ENCODE measurements around the gene ZBTB39. TPM values are rescaled to one million over a fixed set of nuclear protein-coding genes. Genes with fewer than 3 reads are reported as not detected.
"Not testable (repeated sequence)": the region's sequence is repeated elsewhere in the genome, so short reads cannot be mapped to it uniquely, and the experiment has no call there.

The ZBTB39 gene
- total RNA-seq, 1 experiment from 2014 or later = 4.7 TPM

DNA sequence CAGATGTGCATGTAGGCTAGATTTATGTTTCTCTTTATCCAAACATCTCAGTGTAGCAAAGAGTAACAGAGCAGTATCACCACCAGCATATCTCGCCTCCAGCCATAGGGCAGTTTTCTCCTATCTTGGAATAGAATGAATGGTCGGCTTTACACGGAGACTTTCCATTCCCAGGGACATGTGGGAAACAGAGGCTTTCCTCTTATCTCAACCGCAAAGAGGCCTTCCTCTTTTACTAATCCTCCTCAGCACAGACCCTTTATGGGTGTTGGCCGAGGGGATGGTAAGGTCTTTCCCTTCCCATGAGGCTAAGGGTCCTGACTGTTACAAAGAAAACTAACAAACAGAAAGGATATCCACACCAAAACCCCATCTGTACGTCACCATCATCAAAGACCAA is 37.4 kb downstream of the ZBTB39 start:
- not testable (repeated sequence) for H3K27ac ChIP-seq; DNase-seq (ENCODE audit: low read depth in 1 of 2, low spot score in 2 of 2); H3K36me3 ChIP-seq; H3K4me3 ChIP-seq; H3K4me1 ChIP-seq (replicated peaks); H3K9me3 ChIP-seq (replicated peaks); H3K27me3 ChIP-seq (replicated peaks)

DNA sequence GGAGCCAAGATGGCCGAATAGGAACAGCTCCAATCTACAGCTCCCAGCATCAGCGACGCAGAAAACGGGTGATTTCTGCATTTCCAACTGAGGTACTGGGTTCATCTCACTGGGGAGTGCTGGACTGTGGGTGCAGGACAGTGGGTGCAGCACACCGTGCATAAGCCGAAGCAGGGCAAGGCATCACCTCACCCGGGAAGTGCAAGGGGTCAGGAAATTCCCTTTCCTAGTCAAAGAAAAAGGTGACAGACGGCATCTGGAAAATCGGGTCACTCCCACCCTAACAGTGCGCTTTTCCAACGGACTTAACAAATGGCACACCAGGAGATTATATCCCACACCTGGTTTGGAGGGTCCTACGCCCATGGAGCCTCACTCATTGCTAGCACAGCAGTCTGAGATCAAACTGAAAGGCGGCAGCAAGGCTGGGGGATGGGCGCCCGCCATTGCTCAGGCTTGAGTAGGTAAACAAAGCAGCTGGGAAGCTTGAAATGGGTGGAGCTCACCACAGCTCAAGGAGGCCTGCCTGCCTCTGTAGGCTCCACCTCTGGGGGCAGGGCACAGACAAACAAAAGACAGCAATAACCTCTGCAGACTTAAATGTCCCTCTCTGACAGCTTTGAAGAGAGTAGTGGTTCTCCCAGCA is 40.2 kb downstream of the ZBTB39 start:
- not testable (repeated sequence) for H3K9me3 ChIP-seq (replicated peaks); H3K27me3 ChIP-seq (replicated peaks); DNase-seq (ENCODE audit: low read depth in 1 of 2, low spot score in 2 of 2); H3K4me3 ChIP-seq; H3K4me1 ChIP-seq (replicated peaks); H3K27ac ChIP-seq; H3K36me3 ChIP-seq

DNA sequence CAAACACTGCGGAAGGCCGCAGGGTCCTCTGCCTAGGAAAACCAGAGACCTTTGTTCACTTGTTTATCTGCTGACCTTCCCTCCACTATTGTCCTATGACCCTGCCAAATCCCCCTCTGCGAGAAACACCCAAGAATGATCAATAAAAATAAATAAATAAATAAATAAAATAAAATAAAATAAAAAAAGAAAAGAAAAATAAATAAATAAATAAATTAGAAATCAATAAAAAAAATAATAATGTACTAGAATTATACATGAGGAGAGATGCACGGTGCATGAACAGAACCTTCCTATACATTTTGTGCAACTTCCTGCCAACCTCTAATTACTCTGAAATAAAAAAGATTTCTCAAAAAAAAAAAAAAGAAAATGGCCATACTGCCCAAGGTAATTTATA is 41.2 kb downstream of the ZBTB39 start:
- not testable (repeated sequence) for H3K36me3 ChIP-seq; H3K4me3 ChIP-seq; H3K27me3 ChIP-seq (replicated peaks); H3K4me1 ChIP-seq (replicated peaks); DNase-seq (ENCODE audit: low read depth in 1 of 2, low spot score in 2 of 2); H3K27ac ChIP-seq; H3K9me3 ChIP-seq (replicated peaks)

DNA sequence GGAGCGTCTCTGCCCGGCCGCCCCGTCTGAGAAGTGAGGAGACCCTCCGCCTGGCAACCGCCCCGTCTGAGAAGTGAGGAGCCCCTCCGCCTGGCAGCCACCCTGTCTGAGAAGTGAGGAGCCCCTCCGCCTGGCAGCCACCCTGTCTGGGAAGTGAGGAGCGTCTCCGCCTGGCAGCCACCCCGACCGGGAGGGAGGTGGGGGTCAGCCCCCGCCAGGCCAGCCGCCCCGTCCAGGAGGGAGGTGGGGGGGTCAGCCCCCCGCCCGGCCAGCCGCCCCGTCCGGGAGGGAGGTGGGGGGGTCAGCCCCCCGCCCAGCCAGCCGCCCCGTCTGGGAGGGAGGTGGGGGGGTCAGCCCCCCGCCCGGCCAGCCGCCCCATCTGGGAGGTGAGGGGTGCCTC is 42.8 kb downstream of the ZBTB39 start:
- not testable (repeated sequence) for H3K27ac ChIP-seq, H3K4me3 ChIP-seq

DNA sequence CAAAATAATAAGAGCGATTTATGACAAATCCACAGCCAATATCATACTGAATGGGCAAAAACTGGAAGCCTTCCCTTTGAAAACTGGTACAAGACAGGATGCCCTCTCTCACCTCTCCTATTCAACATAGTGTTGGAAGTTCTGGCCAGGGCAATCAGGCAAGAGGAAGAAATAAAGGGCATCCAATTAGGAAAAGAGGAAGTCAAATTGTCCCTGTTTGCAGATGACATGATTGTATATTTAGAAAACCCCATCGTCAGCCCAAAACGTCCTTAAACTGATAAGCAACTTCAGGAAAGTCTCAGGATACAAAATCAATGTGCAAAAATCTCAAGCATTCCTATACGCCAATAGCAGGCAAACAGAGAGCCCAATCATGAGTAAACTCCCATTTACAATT is 44.1 kb downstream of the ZBTB39 start:
- DNase-seq (ENCODE audit: low read depth in 1 of 2, low spot score in 2 of 2); H3K9me3 ChIP-seq (replicated peaks); H3K4me1 ChIP-seq (replicated peaks); H3K36me3 ChIP-seq; H3K27me3 ChIP-seq (replicated peaks); H3K27ac ChIP-seq; H3K4me3 ChIP-seq: not testable (repeated sequence)

More for the DNA sequence above, 42.8 kb downstream of the ZBTB39 start:
- H3K36me3 ChIP-seq; H3K9me3 ChIP-seq (replicated peaks); H3K4me1 ChIP-seq (replicated peaks); H3K27me3 ChIP-seq (replicated peaks); DNase-seq (ENCODE audit: low read depth in 1 of 2, low spot score in 2 of 2): not testable (repeated sequence)

DNA sequence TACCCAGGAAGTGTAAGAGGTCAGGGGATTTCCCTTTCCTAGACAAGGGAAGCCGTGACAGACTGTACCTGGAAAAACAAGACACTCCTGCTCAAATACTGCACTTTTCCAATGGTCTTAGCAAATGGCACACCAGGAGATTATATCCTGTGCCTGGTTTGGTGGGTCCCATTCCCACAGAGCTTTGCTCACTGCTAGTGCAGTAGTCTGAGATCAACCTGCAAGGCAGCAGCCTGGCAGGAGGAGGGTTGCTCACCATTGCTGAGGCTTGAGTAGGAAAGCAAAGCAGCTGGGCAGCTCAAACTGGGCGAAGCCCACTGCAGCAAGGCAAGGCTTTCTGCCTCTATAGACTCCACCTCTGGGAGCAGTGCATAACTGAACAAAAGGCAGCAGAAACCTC is 47.9 kb downstream of the ZBTB39 start:
- H3K27ac ChIP-seq = no peak overlapping the region
- H3K4me3 ChIP-seq = no peak overlapping the region
- H3K36me3 ChIP-seq = no peaks in the 10 kb centered on the region
- H3K4me1 ChIP-seq (replicated peaks) = no peaks in the 10 kb centered on the region
- peaks cover 8% of the 10 kb centered on the region for H3K27me3 ChIP-seq (replicated peaks)
- H3K9me3 ChIP-seq (replicated peaks) = no peaks in the 10 kb centered on the region; the same call in 1 of the 2 replicates
- no peak for DNase-seq (ENCODE audit: low read depth in 1 of 2, low spot score in 2 of 2)

DNA sequence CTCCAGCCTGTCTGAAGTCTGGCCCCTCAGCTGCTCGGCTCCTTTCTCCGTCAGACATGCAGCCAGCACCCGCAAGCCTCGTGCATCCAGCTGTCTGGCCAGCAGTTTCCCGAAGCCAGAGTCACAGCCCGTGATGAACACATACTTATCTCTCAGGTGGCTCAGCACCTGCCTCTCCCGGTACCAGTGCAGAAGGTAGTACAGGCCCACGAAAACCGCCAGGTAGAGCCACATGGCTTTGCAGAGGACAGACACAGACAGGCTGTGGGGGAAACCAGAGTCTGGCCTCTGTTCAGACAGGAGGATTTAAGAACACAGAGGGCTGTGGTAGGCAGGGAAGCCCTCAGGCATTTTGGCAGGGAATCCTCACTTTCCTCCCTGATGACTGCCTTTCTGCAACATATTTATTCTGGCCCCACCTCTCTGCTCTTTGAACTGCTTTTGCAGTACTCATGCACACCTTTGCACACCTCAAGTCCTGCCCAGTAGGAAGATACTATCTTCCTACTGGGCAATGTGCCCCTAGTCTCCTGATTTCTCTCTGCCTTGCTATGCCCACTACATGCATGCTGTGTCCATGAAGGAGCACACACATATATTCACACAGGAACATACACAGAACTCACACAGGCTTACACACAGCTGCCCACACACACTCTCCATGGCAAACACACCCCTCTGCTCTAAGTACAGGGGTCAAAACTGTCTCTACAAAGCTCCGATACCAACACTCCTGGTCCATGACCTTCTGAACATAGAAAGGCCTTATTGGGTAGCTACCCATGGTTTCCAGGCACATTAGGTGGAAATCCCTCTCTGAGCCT is 48.9 kb downstream of the ZBTB39 start, which contains the start of gene RDH16:
RDH16 (minus strand) TSS at position 380 of the 824 bp plus-strand sequence; CDS start at position 234, 146 bp downstream.
- H3K36me3 ChIP-seq = no peaks in the 10 kb centered on the region
- no peak for DNase-seq (ENCODE audit: low read depth in 1 of 2, low spot score in 2 of 2)
- H3K27ac ChIP-seq = no peak within 1 kb of the TSS
- no peaks in the 10 kb centered on the region; the same call in 1 of the 2 replicates for H3K9me3 ChIP-seq (replicated peaks)
- no peaks in the 10 kb centered on the region for H3K4me1 ChIP-seq (replicated peaks)
- no peak within 1 kb of the TSS for H3K4me3 ChIP-seq
- peaks cover 8% of the 10 kb centered on the region for H3K27me3 ChIP-seq (replicated peaks)

DNA sequence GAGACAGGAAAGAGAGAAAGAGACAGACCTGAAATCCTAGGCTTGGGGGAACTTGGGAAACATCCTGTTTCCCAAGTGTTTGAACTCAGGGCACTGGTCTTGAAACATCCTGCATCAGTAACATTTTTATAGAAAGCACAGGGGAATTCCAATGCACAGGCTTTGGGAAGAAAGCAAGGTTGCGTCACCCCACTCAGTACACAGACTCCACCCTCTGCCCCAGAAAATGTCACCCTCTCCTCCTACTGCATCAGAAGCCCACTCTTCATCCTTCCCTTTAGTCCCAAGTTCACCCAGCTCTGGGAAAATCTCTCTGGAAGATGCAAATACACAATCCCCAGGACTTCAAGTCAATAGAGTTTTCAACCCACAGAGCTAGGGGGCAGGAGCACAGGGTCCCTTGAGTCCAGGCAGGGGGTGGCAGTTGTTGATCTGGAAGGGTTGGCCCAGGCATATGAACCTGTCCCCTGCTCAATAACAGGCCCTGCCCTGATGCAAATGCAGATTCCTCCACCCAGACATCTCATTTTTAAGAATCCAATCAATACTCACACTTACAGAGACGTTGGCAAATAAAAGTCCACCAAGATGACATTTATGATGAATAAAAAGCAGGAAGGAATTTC is 50.6 kb downstream of the ZBTB39 start:
- DNase-seq (ENCODE audit: low read depth in 1 of 2, low spot score in 2 of 2) = no peak
- H3K27ac ChIP-seq = no peak overlapping the region
- H3K4me3 ChIP-seq = no peak overlapping the region
- H3K27me3 ChIP-seq (replicated peaks) = peaks cover 8% of the 10 kb centered on the region
- H3K4me1 ChIP-seq (replicated peaks) = no peaks in the 10 kb centered on the region
- H3K9me3 ChIP-seq (replicated peaks) = no peaks in the 10 kb centered on the region; the same call in 1 of the 2 replicates
- no peaks in the 10 kb centered on the region for H3K36me3 ChIP-seq

DNA sequence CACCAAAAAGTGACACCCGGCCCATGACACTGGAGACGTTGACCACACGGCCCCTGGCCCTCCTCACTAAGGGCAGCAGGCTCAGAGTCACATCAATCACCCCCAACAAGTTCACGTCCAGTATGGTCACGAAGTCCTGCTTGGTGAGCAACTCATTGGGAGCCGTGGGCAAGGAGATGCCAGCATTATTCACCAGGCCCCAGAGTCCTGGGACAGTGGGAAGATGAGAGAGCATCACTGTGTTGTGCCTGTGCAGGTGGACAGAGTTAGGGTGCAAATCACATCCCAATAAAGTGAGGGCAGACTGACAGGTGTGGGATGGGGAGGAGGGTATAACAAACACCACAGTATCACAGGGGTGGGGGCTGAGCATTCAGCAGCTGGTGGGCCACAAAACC is 51.4 kb downstream of the ZBTB39 start:
- Histone ChIP-seq H3K4me1 (replicated peaks) (no peaks in the 10 kb centered on the region), H3K4me3 (no peak overlapping the region), H3K27me3 (replicated peaks) (peaks cover 8% of the 10 kb centered on the region), H3K9me3 (replicated peaks) (no peaks in the 10 kb centered on the region; the same call in 1 of the 2 replicates), H3K36me3 (no peaks in the 10 kb centered on the region), H3K27ac (no peak overlapping the region)
- no peak for DNase-seq (ENCODE audit: low read depth in 1 of 2, low spot score in 2 of 2)

DNA sequence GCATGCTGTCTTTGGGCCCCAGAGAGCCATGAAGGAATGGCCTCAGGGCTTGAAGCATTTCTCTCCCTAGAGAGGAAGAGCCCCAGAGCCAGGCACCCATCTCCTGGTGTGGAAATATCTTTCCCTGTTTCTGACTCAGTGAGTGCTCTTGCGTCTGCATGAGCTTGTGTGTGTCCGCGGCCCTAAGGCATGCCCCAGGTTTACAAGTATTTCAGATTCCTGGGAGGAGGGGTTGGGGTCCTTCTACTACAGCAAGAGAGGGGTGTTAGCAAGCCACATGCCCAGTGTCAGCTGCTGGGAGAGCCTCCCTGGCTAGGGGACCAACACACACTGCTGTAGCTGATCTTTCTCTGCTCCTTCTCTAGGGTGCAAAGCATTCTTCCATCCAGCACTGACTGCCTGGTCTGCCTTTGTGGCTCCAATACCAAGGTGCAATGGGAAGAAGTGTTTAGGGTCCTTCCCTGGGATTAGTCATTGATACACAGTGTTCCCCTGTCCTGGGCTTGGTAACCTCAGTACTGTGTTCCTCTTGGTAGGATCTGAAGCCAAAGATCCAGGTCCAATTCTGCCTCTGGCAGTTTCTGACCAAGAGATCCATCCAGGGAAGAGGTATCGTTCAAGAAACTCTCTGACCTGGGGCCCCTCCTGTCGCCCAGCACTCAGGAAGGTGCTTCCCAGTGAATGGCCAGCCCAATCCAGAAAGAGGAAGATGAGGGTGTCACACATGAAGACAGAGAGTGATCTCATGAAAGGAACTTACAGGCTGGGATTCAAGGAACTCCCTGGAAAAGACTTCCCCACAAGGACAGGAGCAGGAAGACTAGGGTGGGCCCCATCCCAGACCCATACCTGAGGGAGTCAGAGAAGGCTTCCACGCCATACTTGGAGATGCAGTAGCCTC is 52.0 kb downstream of the ZBTB39 start:
- Histone ChIP-seq H3K27ac (no peak overlapping the region), H3K27me3 (replicated peaks) (peaks cover 8% of the 10 kb centered on the region), H3K4me3 (no peak overlapping the region), H3K36me3 (no peaks in the 10 kb centered on the region), H3K9me3 (replicated peaks) (no peaks in the 10 kb centered on the region; the same call in 1 of the 2 replicates), H3K4me1 (replicated peaks) (no peaks in the 10 kb centered on the region)
- no peak for DNase-seq (ENCODE audit: low read depth in 1 of 2, low spot score in 2 of 2)

DNA sequence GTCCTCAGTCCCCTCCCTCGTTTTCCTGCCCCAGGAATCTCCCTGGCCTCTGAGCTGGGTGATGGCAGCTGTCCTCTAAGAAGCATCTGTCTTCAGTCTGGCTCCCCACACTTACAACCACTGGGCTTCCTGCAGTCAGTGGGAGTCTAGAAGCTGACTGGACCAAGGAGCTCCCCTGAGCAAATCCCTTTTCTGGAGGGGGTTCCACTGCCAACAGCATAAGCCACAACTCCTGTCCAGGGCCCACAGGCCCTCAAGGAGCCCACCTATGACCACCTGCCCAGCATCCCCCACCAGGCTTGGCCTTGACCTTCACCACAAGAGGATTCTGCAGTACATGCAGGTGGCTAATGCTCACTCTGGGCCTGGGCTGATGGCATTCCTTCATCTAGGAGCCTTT is 53.0 kb downstream of the ZBTB39 start:
- Histone ChIP-seq H3K36me3 (no peaks in the 10 kb centered on the region), H3K27ac (no peak overlapping the region), H3K4me3 (no peak overlapping the region), H3K9me3 (replicated peaks) (no peaks in the 10 kb centered on the region; the same call in 1 of the 2 replicates), H3K27me3 (replicated peaks) (peaks cover 8% of the 10 kb centered on the region), H3K4me1 (replicated peaks) (no peaks in the 10 kb centered on the region)
- no peak for DNase-seq (ENCODE audit: low read depth in 1 of 2, low spot score in 2 of 2)

DNA sequence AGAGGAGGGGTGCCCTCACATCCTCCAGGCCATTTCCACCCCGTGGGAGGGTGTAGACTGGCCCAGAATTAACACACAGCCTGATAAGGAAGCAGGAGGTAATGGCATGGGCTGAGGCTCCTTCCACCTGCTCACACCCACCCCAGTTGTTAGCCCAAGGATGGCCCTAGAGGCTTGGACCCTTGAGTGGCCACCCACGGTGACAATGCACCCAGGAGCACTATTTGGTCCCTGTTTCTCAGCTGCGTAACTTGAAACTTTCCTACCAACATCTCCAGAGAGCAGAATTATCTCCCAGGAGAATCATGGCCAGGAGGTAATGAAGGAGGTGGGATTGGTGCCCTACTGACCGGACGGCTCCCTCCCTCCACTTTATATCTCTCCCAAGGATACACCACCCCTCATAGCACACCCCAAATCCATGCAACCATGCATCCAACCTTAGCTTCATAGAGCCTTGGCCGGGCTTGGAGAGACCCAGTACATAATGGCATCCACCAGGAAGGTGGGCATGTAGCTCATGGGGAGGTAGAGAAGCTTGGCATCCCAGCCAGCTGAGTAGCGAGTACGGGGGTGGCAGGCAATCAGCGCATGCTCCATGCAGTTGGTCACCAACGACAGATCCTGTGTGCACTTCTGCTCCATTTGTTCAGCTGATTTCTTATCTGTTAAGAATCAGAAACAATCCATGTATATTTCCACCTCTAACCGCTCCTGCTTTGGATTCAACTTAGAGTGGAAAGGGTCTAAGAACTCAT is 54.6 kb downstream of the ZBTB39 start:
- DNase-seq (ENCODE audit: low read depth in 1 of 2, low spot score in 2 of 2) = no peak
- Histone ChIP-seq H3K4me3 (no peak overlapping the region), H3K36me3 (no peaks in the 10 kb centered on the region), H3K27ac (no peak overlapping the region), H3K4me1 (replicated peaks) (no peaks in the 10 kb centered on the region), H3K27me3 (replicated peaks) (peaks cover 5% of the 10 kb centered on the region), H3K9me3 (replicated peaks) (no peaks in the 10 kb centered on the region)

DNA sequence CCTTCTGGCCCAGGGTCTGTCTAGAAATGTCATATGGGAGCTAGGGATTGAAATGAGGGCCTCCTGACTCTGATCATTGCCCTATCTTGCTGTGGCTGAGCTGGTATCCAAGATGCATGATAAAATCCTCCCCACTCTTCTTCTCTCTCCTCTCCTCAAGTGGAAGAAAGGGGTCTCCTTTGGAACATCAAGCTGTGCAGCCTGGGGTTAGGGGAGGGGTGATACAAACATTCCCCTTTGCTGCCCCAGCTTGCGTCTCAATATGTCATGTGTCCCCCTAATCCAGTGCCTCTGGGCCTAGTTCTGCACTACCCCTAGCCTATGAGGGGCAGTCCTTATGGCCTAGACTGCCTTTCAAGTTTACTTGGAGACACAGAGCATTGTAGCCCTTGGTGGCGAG is 57.5 kb downstream of the ZBTB39 start:
- 0 out of 2 replicates have a peak, but pooled peaks cover 8% of the 10 kb centered on the region for H3K27me3 ChIP-seq (replicated peaks)
- no peaks in the 10 kb centered on the region for H3K4me1 ChIP-seq (replicated peaks)

More for the DNA sequence above, 57.5 kb downstream of the ZBTB39 start:
- DNase-seq (ENCODE audit: low read depth in 1 of 2, low spot score in 2 of 2) = no peak
- H3K9me3 ChIP-seq (replicated peaks) = no peaks in the 10 kb centered on the region
- H3K4me3 ChIP-seq = no peak overlapping the region
- no peaks in the 10 kb centered on the region for H3K36me3 ChIP-seq
- no peak overlapping the region for H3K27ac ChIP-seq

Measured in SJSA1 (cell line).